ENCODE results near the gene BCS1L. TPM values are rescaled to one million over a fixed set of nuclear protein-coding genes. Genes with fewer than 3 reads are reported as not detected.

BCS1L gene
- total and polyA plus RNA-seq, 4 donors = 25.0 to 64.2 (median 49.9) TPM

GRCh38 chr2:218658671-218659257 lies 719 bp upstream of the BCS1L start:
- 1% methylated on average over 27 of the region's 27 CpGs for WGBS (ENCODE audit: insufficient coverage)
- peak overlapping the region; percentile 36 for H3K27ac ChIP-seq (ENCODE audit: low read depth, low read length)
- H3K4me1 ChIP-seq (ENCODE audit: control insufficient read depth, insufficient read depth, low read length) = peaks cover 11% of the 10 kb centered on the region
- peaks cover 58% of the 10 kb centered on the region for H3K36me3 ChIP-seq (ENCODE audit: control insufficient read depth, insufficient read depth, low read length)
- H3K27me3 ChIP-seq (ENCODE audit: control insufficient read depth, insufficient read depth, low read length) = no peaks in the 10 kb centered on the region
- peak in 2 of 6 donors; percentile 30 to 54 for DNase-seq (ENCODE audit: low read depth in 4 of 6, low spot score in 6 of 6)
- no peaks in the 10 kb centered on the region for H3K9me3 ChIP-seq (ENCODE audit: control insufficient read depth, insufficient read depth, low read length)
- peak overlapping the region; percentile 69 for H3K4me3 ChIP-seq (ENCODE audit: low read depth, low read length)

GRCh38 chr2:218659988-218660358 lies 490 bp downstream of the BCS1L start:
- Histone ChIP-seq H3K9me3 (ENCODE audit: control insufficient read depth, insufficient read depth, low read length) (no peaks in the 10 kb centered on the region), H3K27me3 (ENCODE audit: control insufficient read depth, insufficient read depth, low read length) (no peaks in the 10 kb centered on the region), H3K36me3 (ENCODE audit: control insufficient read depth, insufficient read depth, low read length) (peaks cover 66% of the 10 kb centered on the region), H3K27ac (ENCODE audit: low read depth, low read length) (no peak overlapping the region), H3K4me1 (ENCODE audit: control insufficient read depth, insufficient read depth, low read length) (peaks cover 11% of the 10 kb centered on the region), H3K4me3 (ENCODE audit: low read depth, low read length) (peak overlapping the region; percentile 69)
- DNase-seq (ENCODE audit: low read depth in 4 of 6, low spot score in 6 of 6) = no peak
- 19% methylated on average over 8 of the region's 8 CpGs for WGBS (ENCODE audit: insufficient coverage)

- H3K36me3 ChIP-seq (ENCODE audit: control insufficient read depth, insufficient read depth, low read length) = peaks cover 68% of the 10 kb centered on the region
- no peak for DNase-seq (ENCODE audit: low read depth in 4 of 6, low spot score in 6 of 6)
- peaks cover 11% of the 10 kb centered on the region for H3K4me1 ChIP-seq (ENCODE audit: control insufficient read depth, insufficient read depth, low read length)
- H3K27me3 ChIP-seq (ENCODE audit: control insufficient read depth, insufficient read depth, low read length) = no peaks in the 10 kb centered on the region
- WGBS (ENCODE audit: insufficient coverage) = 90% methylated on average over 7 of the region's 7 CpGs
- H3K27ac ChIP-seq (ENCODE audit: low read depth, low read length) = no peak overlapping the region
- no peak overlapping the region for H3K4me3 ChIP-seq (ENCODE audit: low read depth, low read length)
- no peaks in the 10 kb centered on the region for H3K9me3 ChIP-seq (ENCODE audit: control insufficient read depth, insufficient read depth, low read length)
Measured at GRCh38 chr2:218662377-218662776, 2.9 kb downstream of the BCS1L start.

- H3K4me1 ChIP-seq (ENCODE audit: control insufficient read depth, insufficient read depth, low read length) = peaks cover 11% of the 10 kb centered on the region
- H3K36me3 ChIP-seq (ENCODE audit: control insufficient read depth, insufficient read depth, low read length) = peaks cover 69% of the 10 kb centered on the region
- H3K9me3 ChIP-seq (ENCODE audit: control insufficient read depth, insufficient read depth, low read length) = no peaks in the 10 kb centered on the region
- H3K27ac ChIP-seq (ENCODE audit: low read depth, low read length) = no peak overlapping the region
- H3K27me3 ChIP-seq (ENCODE audit: control insufficient read depth, insufficient read depth, low read length) = no peaks in the 10 kb centered on the region
- no peak for DNase-seq (ENCODE audit: low read depth in 4 of 6, low spot score in 6 of 6)
- H3K4me3 ChIP-seq (ENCODE audit: low read depth, low read length) = no peak overlapping the region
- 93% methylated on average over 10 of the region's 10 CpGs for WGBS (ENCODE audit: insufficient coverage)
Measured at GRCh38 chr2:218662827-218663226, 3.3 kb downstream of the BCS1L start.

- Histone ChIP-seq H3K36me3 (ENCODE audit: control insufficient read depth, insufficient read depth, low read length) (peaks cover 73% of the 10 kb centered on the region), H3K27ac (ENCODE audit: low read depth, low read length) (no peak overlapping the region), H3K4me1 (ENCODE audit: control insufficient read depth, insufficient read depth, low read length) (peaks cover 2% of the 10 kb centered on the region), H3K9me3 (ENCODE audit: control insufficient read depth, insufficient read depth, low read length) (no peaks in the 10 kb centered on the region), H3K27me3 (ENCODE audit: control insufficient read depth, insufficient read depth, low read length) (no peaks in the 10 kb centered on the region), H3K4me3 (ENCODE audit: low read depth, low read length) (no peak overlapping the region)
- WGBS (ENCODE audit: insufficient coverage) = 89% methylated on average over 15 of the region's 15 CpGs
- no peak for DNase-seq (ENCODE audit: low read depth in 4 of 6, low spot score in 6 of 6)
Measured at GRCh38 chr2:218663901-218664300, 4.4 kb downstream of the BCS1L start.

GRCh38 chr2:218664653-218665052 lies 5.2 kb downstream of the BCS1L start:
- Histone ChIP-seq H3K9me3 (ENCODE audit: control insufficient read depth, insufficient read depth, low read length) (no peaks in the 10 kb centered on the region), H3K27me3 (ENCODE audit: control insufficient read depth, insufficient read depth, low read length) (no peaks in the 10 kb centered on the region), H3K36me3 (ENCODE audit: control insufficient read depth, insufficient read depth, low read length) (peaks cover 73% of the 10 kb centered on the region), H3K4me1 (ENCODE audit: control insufficient read depth, insufficient read depth, low read length) (no peaks in the 10 kb centered on the region), H3K4me3 (ENCODE audit: low read depth, low read length) (no peak overlapping the region), H3K27ac (ENCODE audit: low read depth, low read length) (no peak overlapping the region)
- 100% methylated on average over 6 of the region's 7 CpGs for WGBS (ENCODE audit: insufficient coverage)
- no peak for DNase-seq (ENCODE audit: low read depth in 4 of 6, low spot score in 6 of 6)

GRCh38 chr2:218671097-218671653 lies 11.7 kb downstream of the BCS1L start:
- WGBS (ENCODE audit: insufficient coverage) = 40% methylated on average over 12 of the region's 12 CpGs
- H3K9me3 ChIP-seq (ENCODE audit: control insufficient read depth, insufficient read depth, low read length) = no peaks in the 10 kb centered on the region
- DNase-seq (ENCODE audit: low read depth in 4 of 6, low spot score in 6 of 6) = no peak
- H3K4me3 ChIP-seq (ENCODE audit: low read depth, low read length) = peak overlapping the region; percentile 93
- H3K4me1 ChIP-seq (ENCODE audit: control insufficient read depth, insufficient read depth, low read length) = peaks cover 16% of the 10 kb centered on the region
- H3K36me3 ChIP-seq (ENCODE audit: control insufficient read depth, insufficient read depth, low read length) = peaks cover 36% of the 10 kb centered on the region
- H3K27ac ChIP-seq (ENCODE audit: low read depth, low read length) = peak overlapping the region; percentile 84
- H3K27me3 ChIP-seq (ENCODE audit: control insufficient read depth, insufficient read depth, low read length) = no peaks in the 10 kb centered on the region

GRCh38 chr2:218671654-218672566 lies 12.4 kb downstream of the BCS1L start, which contains the start of the genes RNF25 and STK36:
TSS of gene RNF25 (minus strand) at chr2:218672002. CDS start at chr2:218671970, 32 bp downstream.
TSS of gene STK36 (plus strand) at chr2:218672086. CDS start at chr2:218672830, 744 bp downstream.
- peak; percentile 83 to 98 (median 86) for DNase-seq (ENCODE audit: low read depth in 4 of 6, low spot score in 6 of 6)
- H3K9me3 ChIP-seq (ENCODE audit: control insufficient read depth, insufficient read depth, low read length) = no peaks in the 10 kb centered on the region
- H3K4me1 ChIP-seq (ENCODE audit: control insufficient read depth, insufficient read depth, low read length) = peaks cover 16% of the 10 kb centered on the region
- H3K4me3 ChIP-seq (ENCODE audit: low read depth, low read length) = peak within 1 kb of the TSS; percentile 93
- peak within 1 kb of the TSS; percentile 84 for H3K27ac ChIP-seq (ENCODE audit: low read depth, low read length)
- under 1% methylated on average over 41 of the region's 49 CpGs for WGBS (ENCODE audit: insufficient coverage)
- H3K36me3 ChIP-seq (ENCODE audit: control insufficient read depth, insufficient read depth, low read length) = peaks cover 36% of the 10 kb centered on the region
- H3K27me3 ChIP-seq (ENCODE audit: control insufficient read depth, insufficient read depth, low read length) = no peaks in the 10 kb centered on the region

- Histone ChIP-seq H3K27me3 (ENCODE audit: control insufficient read depth, insufficient read depth, low read length) (no peaks in the 10 kb centered on the region), H3K27ac (ENCODE audit: low read depth, low read length) (no peak overlapping the region), H3K36me3 (ENCODE audit: control insufficient read depth, insufficient read depth, low read length) (peaks cover 63% of the 10 kb centered on the region), H3K9me3 (ENCODE audit: control insufficient read depth, insufficient read depth, low read length) (no peaks in the 10 kb centered on the region), H3K4me3 (ENCODE audit: low read depth, low read length) (no peak overlapping the region), H3K4me1 (ENCODE audit: control insufficient read depth, insufficient read depth, low read length) (no peaks in the 10 kb centered on the region)
- DNase-seq (ENCODE audit: low read depth in 4 of 6, low spot score in 6 of 6) = no peak
- 88% methylated on average over 4 of the region's 4 CpGs for WGBS (ENCODE audit: insufficient coverage)
Measured at GRCh38 chr2:218679119-218679518, 19.6 kb downstream of the BCS1L start.
